Vagina (tissue), 2 donors: Measurements from ENCODE around the gene ALK. TPM values are rescaled to one million over a fixed set of nuclear protein-coding genes. Genes with fewer than 3 reads are reported as not detected.

Experiments
- DNase-seq, 2 donors: peaks; one replicate each; pipeline ENCODE4 v3.0.0-alpha.2; 2017; ENCODE audit errors: extremely low spot score in 2 of 2
- H3K27ac ChIP-seq: fragments of 200-600 bp; sonication (generic); one replicate; pipeline ENCODE4 v1.5.1; 2019
- H3K27me3 ChIP-seq: fragments of 200-600 bp; sonication (generic); one replicate; pipeline ENCODE4 v1.5.1; 2019
- H3K36me3 ChIP-seq, 2 donors: fragments of 200-600 bp; sonication (generic); one replicate each; pipeline ENCODE4 v1.5.1; 2017 to 2019
- H3K4me1 ChIP-seq: fragments of 200-600 bp; sonication (generic); one replicate; pipeline ENCODE4 v1.5.1; 2019
- H3K4me3 ChIP-seq, 2 donors: fragments of 200-600 bp; sonication (generic); 1 replicate in 1 of 2; 2 replicates in 1 of 2; pipeline ENCODE4 v1.5.1; 2016 to 2019
- H3K9me3 ChIP-seq: fragments of 200-600 bp; sonication (generic); one replicate; pipeline ENCODE4 v1.5.1; 2019
- CTCF ChIP-seq, 3 experiments: fragments of 450-650 bp in 2 of 3; fragments of 200-600 bp in 1 of 3; sonication (generic) in 1 of 3; IDR thresholded peaks; one replicate each; pipeline ENCODE4 v1.5.1; 2017 to 2019; ENCODE audit warnings: antibody characterized with exemption in 3 of 3, mild to moderate bottlenecking in 2 of 3, moderate library complexity in 2 of 3
- POLR2A ChIP-seq, 2 donors: fragments of 450-650 bp; IDR thresholded peaks; one replicate each; pipeline ENCODE4 v1.6.1; 2017; ENCODE audit warnings: antibody characterized with exemption in 2 of 2, mild to moderate bottlenecking in 2 of 2, moderate library complexity in 2 of 2
- POLR2AphosphoS5 ChIP-seq, 2 donors: sonication (generic); formaldehyde crosslinking; IDR thresholded peaks; one replicate each; pipeline ENCODE4 v1.9.0; 2017; ENCODE audit warnings: antibody characterized with exemption in 2 of 2, mild to moderate bottlenecking in 2 of 2, low read depth in 1 of 2; ENCODE audit not compliant: insufficient read depth in 1 of 2
- intact Hi-C: fragments of 100-400 bp; cut with DNase I; formaldehyde crosslinking; loops from one replicate; pipeline ENCODE4 v1.15.1; 2023
- total RNA-seq: library from RNA; depleted of rRNA; stranded (reverse); fragments of >200 nt; gene quantifications from one replicate; pipeline ENCODE4 v1.2.3, GENCODE V29; 2016

Gene ALK
- total RNA-seq, 1 donor from 2014 or later, result 0.74 TPM

GRCh38 chr2:29817299-29817698 is 104.1 kb downstream of the ALK start:
- H3K36me3 ChIP-seq, result no peaks in the 10 kb centered on the region
- H3K27me3 ChIP-seq, result no peaks in the 10 kb centered on the region
- no peak for DNase-seq
- no peaks in the 10 kb centered on the region for H3K4me1 ChIP-seq
- no peak overlapping the region for H3K27ac ChIP-seq
- H3K9me3 ChIP-seq, result no peaks in the 10 kb centered on the region
- intact Hi-C loops, result no loop called here
- TF ChIP-seq CTCF (IDR thresholded peaks at IDR 0.05), result no peak
- TF ChIP-seq POLR2A (IDR thresholded peaks at IDR 0.05), result no peak
- TF ChIP-seq POLR2AphosphoS5 (IDR thresholded peaks at IDR 0.05; ENCODE audit: insufficient read depth in 1 of 2, low read depth in 1 of 2), result no peak
- no peak overlapping the region for H3K4me3 ChIP-seq

DNA sequence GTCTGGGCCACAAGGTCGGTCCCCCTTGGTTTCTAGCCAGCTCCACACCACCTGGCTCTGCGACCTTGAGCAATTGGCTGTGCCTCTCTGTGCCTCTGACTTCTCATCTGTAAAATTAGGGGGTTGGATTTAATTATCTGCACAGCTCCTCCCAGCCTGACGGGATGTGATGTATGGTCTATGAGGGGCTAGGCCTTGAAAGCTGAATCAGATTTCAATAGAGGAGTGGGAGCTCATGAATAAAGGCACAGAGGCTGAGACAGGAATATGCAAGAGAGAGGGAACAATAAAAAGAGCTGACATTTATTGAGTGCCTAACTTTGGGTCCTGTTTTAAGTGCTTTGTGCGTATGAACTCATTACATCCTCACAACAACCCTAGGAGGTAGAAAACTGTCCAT is 104.7 kb downstream of the ALK start:
- Histone ChIP-seq H3K27ac (no peak overlapping the region), H3K27me3 (no peaks in the 10 kb centered on the region), H3K9me3 (no peaks in the 10 kb centered on the region), H3K36me3 (no peaks in the 10 kb centered on the region), H3K4me1 (no peaks in the 10 kb centered on the region), H3K4me3 (no peak overlapping the region)
- TF ChIP-seq POLR2A (IDR thresholded peaks at IDR 0.05) (no peak), POLR2AphosphoS5 (IDR thresholded peaks at IDR 0.05; ENCODE audit: insufficient read depth in 1 of 2, low read depth in 1 of 2) (no peak), CTCF (IDR thresholded peaks at IDR 0.05) (no peak)
- DNase-seq, result no peak
- intact Hi-C loops, result no loop called here

- Histone ChIP-seq H3K4me1 (no peaks in the 10 kb centered on the region), H3K36me3 (no peaks in the 10 kb centered on the region), H3K4me3 (no peak overlapping the region), H3K27ac (no peak overlapping the region), H3K27me3 (no peaks in the 10 kb centered on the region), H3K9me3 (no peaks in the 10 kb centered on the region)
- intact Hi-C loops, result no loop called here
- no peak for TF ChIP-seq CTCF (IDR thresholded peaks at IDR 0.05)
- TF ChIP-seq POLR2AphosphoS5 (IDR thresholded peaks at IDR 0.05; ENCODE audit: insufficient read depth in 1 of 2, low read depth in 1 of 2), result no peak
- no peak for TF ChIP-seq POLR2A (IDR thresholded peaks at IDR 0.05)
- DNase-seq, result no peak
These were observed 110.0 kb downstream of the ALK start for GRCh38 chr2:29811378-29811777.

DNA sequence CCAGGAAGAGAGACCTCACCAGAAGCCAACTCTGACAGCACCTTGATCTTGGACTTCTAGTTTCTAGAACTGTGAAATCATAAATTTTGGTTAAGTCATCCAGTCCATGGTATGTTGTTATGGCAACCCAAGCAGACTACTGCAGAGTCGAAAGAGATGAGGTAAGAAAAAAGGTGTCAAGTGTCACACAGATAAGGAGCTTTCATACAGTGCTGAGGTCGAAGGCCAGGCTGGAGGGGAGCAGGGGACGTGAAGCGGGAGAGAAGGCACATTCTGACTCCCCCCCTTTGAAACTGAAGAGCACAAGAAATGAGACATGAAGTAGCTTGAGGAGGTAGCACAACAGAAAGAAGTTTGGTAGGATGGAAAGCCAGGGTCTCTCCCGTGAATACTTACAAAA is 110.4 kb downstream of the ALK start:
- Histone ChIP-seq H3K9me3 (no peaks in the 10 kb centered on the region), H3K4me1 (no peaks in the 10 kb centered on the region), H3K4me3 (no peak overlapping the region), H3K27ac (no peak overlapping the region), H3K27me3 (no peaks in the 10 kb centered on the region), H3K36me3 (no peaks in the 10 kb centered on the region)
- DNase-seq, result no peak
- intact Hi-C loops, result no loop called here
- TF ChIP-seq POLR2A (IDR thresholded peaks at IDR 0.05) (no peak), CTCF (IDR thresholded peaks at IDR 0.05) (no peak), POLR2AphosphoS5 (IDR thresholded peaks at IDR 0.05; ENCODE audit: insufficient read depth in 1 of 2, low read depth in 1 of 2) (no peak)

DNA sequence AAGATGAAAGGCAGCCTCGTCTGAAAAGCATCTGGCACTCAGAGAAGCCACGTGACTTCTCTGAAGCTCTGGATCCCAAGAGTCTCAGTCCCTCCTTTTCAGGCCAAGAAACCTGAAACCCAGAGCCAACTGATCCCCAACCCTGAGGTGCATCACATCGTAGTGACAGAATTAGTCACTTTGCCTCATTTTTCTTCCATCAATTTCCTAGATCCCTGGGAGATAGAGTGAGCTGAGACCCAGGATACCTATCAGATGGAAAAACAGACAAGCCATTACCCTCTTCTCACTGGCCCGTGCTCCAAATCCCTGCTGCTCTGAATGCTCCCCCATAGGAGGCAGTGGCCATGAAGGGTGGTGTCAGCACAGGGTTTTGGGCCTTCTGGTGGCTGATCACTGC is 113.1 kb downstream of the ALK start:
- Histone ChIP-seq H3K36me3 (no peaks in the 10 kb centered on the region), H3K4me3 (no peak overlapping the region), H3K9me3 (no peaks in the 10 kb centered on the region), H3K27me3 (no peaks in the 10 kb centered on the region), H3K27ac (no peak overlapping the region), H3K4me1 (no peaks in the 10 kb centered on the region)
- DNase-seq, result no peak
- no peak for TF ChIP-seq POLR2A (IDR thresholded peaks at IDR 0.05)
- no peak for TF ChIP-seq CTCF (IDR thresholded peaks at IDR 0.05)
- intact Hi-C loops, result no loop called here
